ENCODE data around the gene MT1B.

Gene MT1B

GRCh38 chr16:56643833-56644232, 7.9 kb upstream of the MT1B start:
- DNase-seq (ENCODE audit: extremely low read depth, low read depth), result no peak
- no peak overlapping the region for H3K4me3 ChIP-seq (replicated peaks; ENCODE audit: low read depth, low read length)
- TF ChIP-seq CTCF (IDR thresholded peaks at IDR 0.05; ENCODE audit: low read depth, low read length, missing control alignments), result no peak

GRCh38 chr16:56645311-56645710, 6.4 kb upstream of the MT1B start:
- H3K4me3 ChIP-seq (replicated peaks; ENCODE audit: low read depth, low read length), result no peak overlapping the region
- no peak for DNase-seq (ENCODE audit: extremely low read depth, low read depth)
- TF ChIP-seq CTCF (IDR thresholded peaks at IDR 0.05; ENCODE audit: low read depth, low read length, missing control alignments), result no peak

- no peak for TF ChIP-seq CTCF (IDR thresholded peaks at IDR 0.05; ENCODE audit: low read depth, low read length, missing control alignments)
- no peak for DNase-seq (ENCODE audit: extremely low read depth, low read depth)
- no peak overlapping the region for H3K4me3 ChIP-seq (replicated peaks; ENCODE audit: low read depth, low read length)
Observed at GRCh38 chr16:56645838-56646237, 5.8 kb upstream of the MT1B start.

GRCh38 chr16:56647641-56648431, 3.9 kb upstream of the MT1B start:
- no peak for DNase-seq (ENCODE audit: extremely low read depth, low read depth)
- no peak for TF ChIP-seq CTCF (IDR thresholded peaks at IDR 0.05; ENCODE audit: low read depth, low read length, missing control alignments)
- no peak overlapping the region for H3K4me3 ChIP-seq (replicated peaks; ENCODE audit: low read depth, low read length)

- no peak overlapping the region for H3K4me3 ChIP-seq (replicated peaks; ENCODE audit: low read depth, low read length)
- DNase-seq (ENCODE audit: extremely low read depth, low read depth), result no peak
- TF ChIP-seq CTCF (IDR thresholded peaks at IDR 0.05; ENCODE audit: low read depth, low read length, missing control alignments), result no peak
Observed at GRCh38 chr16:56649271-56649670, 2.4 kb upstream of the MT1B start.

- no peak for DNase-seq (ENCODE audit: extremely low read depth, low read depth)
- no peak for TF ChIP-seq CTCF (IDR thresholded peaks at IDR 0.05; ENCODE audit: low read depth, low read length, missing control alignments)
Observed at GRCh38 chr16:56649820-56650219, 1.9 kb upstream of the MT1B start.

GRCh38 chr16:56652600-56652999, 914 bp downstream of the MT1B start:
- H3K4me3 ChIP-seq (replicated peaks; ENCODE audit: low read depth, low read length), result no peak overlapping the region
- TF ChIP-seq CTCF (IDR thresholded peaks at IDR 0.05; ENCODE audit: low read depth, low read length, missing control alignments), result no peak
- DNase-seq (ENCODE audit: extremely low read depth, low read depth), result no peak

More at GRCh38 chr16:56649820-56650219, 1.9 kb upstream of the MT1B start:
- H3K4me3 ChIP-seq (replicated peaks; ENCODE audit: low read depth, low read length), result no peak overlapping the region

All from HFF-Myc (cell line).